PC-9 (cell line): ENCODE results near the gene MCC. TPM values are rescaled to one million over a fixed set of nuclear protein-coding genes. Genes with fewer than 3 reads are reported as not detected.

ENCODE experiments used
- BruUV-seq: library from RNA; stranded (reverse); fragments of 400-500 nt; replicated peaks from 2 replicates; lab custom pipeline; 2021; lab: Mats Ljungman, UMichigan
- CTCF ChIA-PET: fragments of 300-600 bp; sonication (Branson Sonifier 250); formaldehyde crosslinking; loops from one replicate; lab custom pipeline; 2022; ENCODE audit warnings: antibody characterized with exemption; lab: Charles Lee
- POLR2A ChIA-PET: fragments of 300-600 bp; sonication (Branson Sonifier 250); formaldehyde crosslinking; loops from one replicate; lab custom pipeline; 2022; ENCODE audit warnings: antibody characterized with exemption; ENCODE audit not compliant: unreplicated experiment; lab: Charles Lee
- DNase-seq, 2 experiments: peaks; one replicate each; pipeline versions ENCODE4 v3.0.0 to v3.0.0-alpha.2; 2015 to 2022; ENCODE audit warnings: mixed read lengths in 1 of 2
- H2AFZ ChIP-seq: fragments of 200-600 bp; sonication (generic); 2 replicates; pipeline ENCODE4 v1.8.1; 2017; ENCODE audit warnings: antibody characterized with exemption
- H3F3A ChIP-seq: fragments of 200-600 bp; sonication (generic); 2 replicates; pipeline ENCODE4 v1.8.1; 2017; ENCODE audit warnings: antibody characterized with exemption, mild to moderate bottlenecking, low read depth; ENCODE audit not compliant: insufficient read depth
- H3K27ac ChIP-seq: fragments of 200-600 bp; sonication (generic); 2 replicates; pipeline ENCODE4 v1.6.1; 2016; ENCODE audit warnings: mixed run types
- H3K27me3 ChIP-seq: fragments of 200-600 bp; sonication (generic); 2 replicates; pipeline ENCODE4 v1.6.1; 2016; ENCODE audit warnings: low read depth, mixed run types; ENCODE audit not compliant: insufficient read depth
- H3K36me3 ChIP-seq: fragments of 200-600 bp; sonication (generic); 2 replicates; pipeline ENCODE4 v1.6.1; 2016; ENCODE audit warnings: low read depth, mixed run types
- H3K4me1 ChIP-seq: fragments of 200-600 bp; sonication (generic); replicated peaks from 2 replicates; pipeline ENCODE4 v1.6.1; 2016; ENCODE audit warnings: mixed run types; ENCODE audit not compliant: insufficient read depth
- H3K4me2 ChIP-seq: fragments of 200-600 bp; sonication (generic); 2 replicates; pipeline ENCODE4 v1.6.1; 2017; ENCODE audit warnings: mixed run types
- H3K4me3 ChIP-seq: fragments of 200-600 bp; sonication (generic); 2 replicates; pipeline ENCODE4 v1.6.1; 2016; ENCODE audit warnings: mixed run types
- H3K79me2 ChIP-seq: fragments of 200-600 bp; sonication (generic); 2 replicates; pipeline ENCODE4 v1.6.1; 2017; ENCODE audit warnings: low read depth, mixed run types
- H3K9me2 ChIP-seq: fragments of 200-600 bp; sonication (generic); 2 replicates; pipeline ENCODE4 v1.8.1; 2017; ENCODE audit warnings: mild to moderate bottlenecking; ENCODE audit not compliant: insufficient read depth
- H3K9me3 ChIP-seq: fragments of 200-600 bp; sonication (generic); 2 replicates; pipeline ENCODE4 v1.8.1; 2016; ENCODE audit warnings: low read depth; ENCODE audit not compliant: insufficient read depth
- H4K20me1 ChIP-seq: fragments of 200-600 bp; sonication (generic); 2 replicates; pipeline ENCODE4 v1.8.1; 2017; ENCODE audit not compliant: insufficient read depth
- CTCF ChIP-seq: fragments of 200-600 bp; sonication (generic); conservative IDR thresholded peaks from 2 replicates; pipeline ENCODE4 v1.6.1; 2017; ENCODE audit warnings: mixed run types, antibody characterized with exemption, mild to moderate bottlenecking, moderate library complexity
- EZH2 ChIP-seq: fragments of 200-600 bp; sonication (generic); IDR thresholded peaks from 2 replicates; pipeline ENCODE4 v1.8.0; 2017; ENCODE audit warnings: antibody characterized with exemption, low read depth
- intact Hi-C: fragments of 100-400 bp; cut with micrococcal nuclease; formaldehyde crosslinking; loops from one replicate; pipeline ENCODE4 v1.10.0; 2022; ENCODE audit not compliant: unreplicated experiment
- total RNA-seq: library from RNA; stranded (reverse); gene quantifications from 2 replicates; pipeline ENCODE4 v1.2.3, GENCODE V29; 2021

MCC gene
- total RNA-seq, 1 experiment from 2014 or later: 2.5 TPM

DNA sequence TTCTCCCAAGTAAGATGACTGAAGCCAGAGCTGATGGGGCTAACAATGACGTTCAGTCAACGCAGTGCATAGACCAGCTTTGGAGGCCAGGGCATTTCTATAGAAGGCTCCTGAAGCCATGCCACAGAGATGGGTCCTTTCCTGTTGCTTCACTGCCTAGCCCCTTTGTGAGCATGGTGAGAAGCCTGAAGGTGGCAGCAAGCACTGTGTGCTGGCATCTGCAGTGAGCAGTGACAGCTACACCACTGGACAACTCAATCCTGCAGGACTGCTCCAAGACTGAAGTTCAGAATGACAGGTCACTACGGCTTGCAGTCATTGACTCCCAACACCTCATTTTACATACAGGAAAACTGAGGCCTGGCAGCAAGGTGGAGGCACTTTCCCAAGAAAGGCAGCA, 282.4 kb downstream of the MCC start:
- BruUV-seq: no TSS peak
- CTCF ChIA-PET: no interaction called here
- H3K27me3 ChIP-seq: no peaks in the 10 kb centered on the region
- no peaks in the 10 kb centered on the region for H4K20me1 ChIP-seq
- H3K79me2 ChIP-seq: no peaks in the 10 kb centered on the region
- TF ChIP-seq EZH2 (no peak), CTCF (no peak)
- no peak for DNase-seq
- H3F3A ChIP-seq: no peaks in the 10 kb centered on the region
- H3K4me2 ChIP-seq: no peak overlapping the region
- H3K9me2 ChIP-seq: no peaks in the 10 kb centered on the region
- POLR2A ChIA-PET: interaction anchor here (0.5 kb wide), 1 partner anchor 69 kb away, joined by 7 read pairs; no protein-coding TSS in a partner anchor
- no peaks in the 10 kb centered on the region for H3K36me3 ChIP-seq
- intact Hi-C loops: no loop called here
- no peak overlapping the region for H2AFZ ChIP-seq
- no peak overlapping the region for H3K4me3 ChIP-seq
- H3K27ac ChIP-seq: no peak overlapping the region
- peaks cover 30% of the 10 kb centered on the region for H3K4me1 ChIP-seq
- H3K9me3 ChIP-seq: no peaks in the 10 kb centered on the region

- no peaks in the 10 kb centered on the region for H3K79me2 ChIP-seq
Measured at GRCh38 chr5:113205323-113205722, 282.9 kb downstream of the MCC start.

DNA sequence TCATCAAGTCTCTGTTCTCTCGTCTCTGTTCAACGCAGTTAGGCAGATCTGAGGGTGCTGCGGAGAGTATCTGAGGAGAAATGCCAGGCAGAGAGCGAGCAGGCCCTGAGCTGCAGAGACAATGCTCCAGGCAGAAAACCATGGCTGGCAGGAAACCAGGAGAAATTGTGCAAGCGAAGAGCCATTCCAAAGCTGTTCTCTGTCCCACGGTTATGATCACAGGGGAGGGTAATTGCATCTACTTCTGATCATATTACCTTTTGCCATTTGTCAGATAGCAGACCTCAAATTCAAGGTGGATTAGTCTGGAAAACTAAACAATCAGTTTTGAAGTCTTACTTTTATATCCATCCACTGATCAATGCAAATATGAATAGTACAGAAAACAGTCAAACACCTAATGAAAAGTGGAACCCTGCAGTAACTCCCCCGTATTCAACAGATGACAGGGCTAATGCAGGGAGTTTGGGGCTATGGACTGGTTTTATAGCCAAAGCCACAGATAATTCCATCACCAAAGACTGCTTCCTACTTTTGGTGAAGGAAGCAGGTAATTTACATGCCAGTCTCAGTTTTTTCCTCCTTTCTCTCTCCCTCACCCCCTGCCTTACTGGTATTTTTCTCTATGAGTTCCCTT, 283.6 kb downstream of the MCC start:
- H3F3A ChIP-seq: no peaks in the 10 kb centered on the region
- no peaks in the 10 kb centered on the region for H3K36me3 ChIP-seq
- H3K4me2 ChIP-seq: peak overlapping the region; percentile 17
- H3K9me3 ChIP-seq: no peaks in the 10 kb centered on the region
- DNase-seq: peak; percentile 33 to 61
- TF ChIP-seq CTCF (no peak), EZH2 (no peak)
- no peak overlapping the region for H2AFZ ChIP-seq
- no TSS peak for BruUV-seq
- CTCF ChIA-PET: no interaction called here
- H3K27ac ChIP-seq: peak overlapping the region; percentile 31
- no peaks in the 10 kb centered on the region for H3K27me3 ChIP-seq
- no peaks in the 10 kb centered on the region for H3K79me2 ChIP-seq
- no peaks in the 10 kb centered on the region for H4K20me1 ChIP-seq
- intact Hi-C loops: no loop called here
- H3K9me2 ChIP-seq: no peaks in the 10 kb centered on the region
- H3K4me1 ChIP-seq: peaks cover 30% of the 10 kb centered on the region
- H3K4me3 ChIP-seq: no peak overlapping the region
- POLR2A ChIA-PET: interaction anchor here (0.7 kb wide), 1 partner anchor 53 kb away, joined by 4 read pairs; no protein-coding TSS in a partner anchor

More at GRCh38 chr5:113205323-113205722, 282.9 kb downstream of the MCC start:
- Histone ChIP-seq H3F3A (no peaks in the 10 kb centered on the region), H3K27ac (peak overlapping the region; percentile 31), H3K4me3 (no peak overlapping the region), H3K27me3 (no peaks in the 10 kb centered on the region), H4K20me1 (no peaks in the 10 kb centered on the region), H3K9me3 (no peaks in the 10 kb centered on the region), H3K4me1 (peaks cover 30% of the 10 kb centered on the region), H3K4me2 (peak overlapping the region; percentile 17), H3K36me3 (no peaks in the 10 kb centered on the region), H2AFZ (no peak overlapping the region), H3K9me2 (no peaks in the 10 kb centered on the region)
- CTCF ChIA-PET: no interaction called here
- POLR2A ChIA-PET: interaction anchor here (0.5 kb wide), 1 partner anchor 70 kb away, joined by 7 read pairs; no protein-coding TSS in a partner anchor
- intact Hi-C loops: no loop called here
- DNase-seq: peak in 1 of 2 experiments; percentile 46
- TF ChIP-seq EZH2: no peak
- no peak for TF ChIP-seq CTCF
- no TSS peak for BruUV-seq
